Myocyte (in vitro differentiated cells): ENCODE data around the gene GFER. TPM values are rescaled to one million over a fixed set of nuclear protein-coding genes. Genes with fewer than 3 reads are reported as not detected.

Source experiments
- total RNA-seq: library from RNA; depleted of rRNA; stranded (reverse); fragments of >200 nt; gene quantifications from 2 replicates; pipeline ENCODE4 v1.2.3, GENCODE V29; 2014

The GFER gene
- total RNA-seq, 1 donor from 2014 or later, result 19.9 TPM

Other genes starting within 250 kb of the GFER start
- 51.2 and 61.2 TPM in 2 replicates for gene NME3, start 212.7 kb upstream of the GFER start, total RNA-seq
- gene EME2, start 211.4 kb upstream of the GFER start, total RNA-seq, result 15.0 and 17.2 TPM in 2 replicates
- gene MRPS34, start 211.1 kb upstream of the GFER start, total RNA-seq, result 152 TPM in 2 replicates
- 27.0 and 39.6 TPM in 2 replicates for gene SPSB3, start 201.6 kb upstream of the GFER start, total RNA-seq
- gene NUBP2, start 201.2 kb upstream of the GFER start, total RNA-seq, result 114 and 157 TPM in 2 replicates
- not detected in 2 replicates for gene IGFALS, start 190.5 kb upstream of the GFER start, total RNA-seq
- gene HAGH, start 157.4 kb upstream of the GFER start, total RNA-seq, result 178 and 182 TPM in 2 replicates
- 48.6 and 53.2 TPM in 2 replicates for gene FAHD1, start 157.0 kb upstream of the GFER start, total RNA-seq
- not detected in 2 replicates for gene MEIOB, start 112.0 kb upstream of the GFER start, total RNA-seq
- gene HS3ST6, start 65.8 kb upstream of the GFER start, total RNA-seq, result not detected in 2 replicates
- gene MSRB1, start 41.0 kb upstream of the GFER start, total RNA-seq, result 23.2 and 26.8 TPM in 2 replicates
- gene RPL3L, start 29.5 kb upstream of the GFER start, total RNA-seq, result 4.0 and 5.8 TPM in 2 replicates
- gene NDUFB10, start 24.7 kb upstream of the GFER start, total RNA-seq, result 206 and 226 TPM in 2 replicates
- gene RPS2, start 19.4 kb upstream of the GFER start, total RNA-seq, result 1,943 and 2,126 TPM in 2 replicates
- 0.24 TPM in 1 of 2 replicates, not detected in the other for gene RNF151, start 17.3 kb upstream of the GFER start, total RNA-seq
- gene TBL3, start 12.1 kb upstream of the GFER start, total RNA-seq, result 46.8 and 66.4 TPM in 2 replicates
- gene NOXO1, start 2.7 kb upstream of the GFER start, total RNA-seq, result 1.1 and 3.1 TPM in 2 replicates
- gene SYNGR3, start 5.8 kb downstream of the GFER start, total RNA-seq, result 0.51 and 2.7 TPM in 2 replicates
- gene ZNF598, start 25.6 kb downstream of the GFER start, total RNA-seq, result 33.5 and 50.3 TPM in 2 replicates
- gene NPW, start 35.6 kb downstream of the GFER start, total RNA-seq, result 0.29 and 0.83 TPM in 2 replicates
- gene NHERF2, start 42.7 kb downstream of the GFER start, total RNA-seq, result 38.1 and 52.7 TPM in 2 replicates
- 17.3 and 25.7 TPM in 2 replicates for gene NTHL1, start 63.6 kb downstream of the GFER start, total RNA-seq
- gene TSC2, start 63.8 kb downstream of the GFER start, total RNA-seq, result 49.6 and 81.9 TPM in 2 replicates
- gene PKD1, start 151.7 kb downstream of the GFER start, total RNA-seq, result 180 and 198 TPM in 2 replicates
- 0.91 and 1.9 TPM in 2 replicates for gene RAB26, start 164.4 kb downstream of the GFER start, total RNA-seq
- gene TRAF7, start 171.6 kb downstream of the GFER start, total RNA-seq, result 95.8 and 120 TPM in 2 replicates
- 1.0 and 1.4 TPM in 2 replicates for gene CASKIN1, start 212.4 kb downstream of the GFER start, total RNA-seq
- gene MLST8, start 221.3 kb downstream of the GFER start, total RNA-seq, result 30.3 and 46.9 TPM in 2 replicates
- 4.3 and 7.2 TPM in 2 replicates for gene BRICD5, start 226.7 kb downstream of the GFER start, total RNA-seq
- gene PGP, start 230.6 kb downstream of the GFER start, total RNA-seq, result 47.8 and 49.0 TPM in 2 replicates
- 33.6 and 35.3 TPM in 2 replicates for gene E4F1, start 239.4 kb downstream of the GFER start, total RNA-seq